NCI-H524 (cell line): ENCODE data around the gene MCOLN2.
"Not testable (repeated sequence)": the region's sequence is repeated elsewhere in the genome, so short reads cannot be mapped to it uniquely, and the experiment has no call there.

Source experiments
- DNase-seq, 2 experiments: peaks; one replicate each; lab custom pipeline; 2025; lab: John Stamatoyannopoulos, UW

Gene MCOLN2

DNA sequence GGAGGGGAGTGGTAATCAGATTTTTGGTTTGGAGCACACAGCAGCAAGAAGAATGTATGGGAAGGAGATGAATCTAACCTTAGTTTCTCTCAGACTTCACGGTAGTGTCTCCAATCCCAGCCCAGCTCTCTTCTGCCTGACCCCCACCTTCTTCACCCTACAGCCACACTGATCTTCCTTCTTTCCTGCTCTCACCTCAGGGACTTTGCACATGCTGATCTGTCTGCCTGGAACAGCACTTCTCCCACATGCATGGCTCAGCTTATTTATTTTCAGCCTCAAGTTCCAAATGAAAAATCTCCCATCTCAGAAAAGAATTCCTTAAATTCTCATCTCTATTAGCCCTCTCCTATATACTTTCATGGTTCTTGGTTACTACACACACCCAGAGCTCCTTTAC, 55.1 kb downstream of the MCOLN2 start:
- no peak for DNase-seq

DNA sequence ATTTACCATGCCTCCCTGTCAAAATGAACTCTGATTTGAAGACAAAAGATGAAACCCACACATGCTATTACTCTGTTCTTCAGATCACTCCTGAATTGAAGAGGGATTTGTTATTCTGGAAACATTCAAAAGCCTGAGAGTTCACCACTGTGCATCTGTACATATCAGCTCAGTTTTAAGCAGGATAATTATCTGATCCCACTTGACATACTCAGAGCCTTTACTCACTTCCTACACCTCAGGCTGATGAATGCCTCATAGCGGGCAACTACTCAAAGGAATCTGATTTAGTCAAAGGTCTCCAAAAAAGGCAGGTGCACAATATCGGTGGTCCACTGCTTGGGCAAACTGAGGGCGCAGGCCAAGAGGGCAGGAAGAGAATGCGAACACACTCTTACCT, 56.4 kb downstream of the MCOLN2 start:
- DNase-seq = peak in 1 of 2 experiments; percentile 35

GRCh38 chr1:84939761-84940160, 57.2 kb downstream of the MCOLN2 start:
- DNase-seq = no peak

DNA sequence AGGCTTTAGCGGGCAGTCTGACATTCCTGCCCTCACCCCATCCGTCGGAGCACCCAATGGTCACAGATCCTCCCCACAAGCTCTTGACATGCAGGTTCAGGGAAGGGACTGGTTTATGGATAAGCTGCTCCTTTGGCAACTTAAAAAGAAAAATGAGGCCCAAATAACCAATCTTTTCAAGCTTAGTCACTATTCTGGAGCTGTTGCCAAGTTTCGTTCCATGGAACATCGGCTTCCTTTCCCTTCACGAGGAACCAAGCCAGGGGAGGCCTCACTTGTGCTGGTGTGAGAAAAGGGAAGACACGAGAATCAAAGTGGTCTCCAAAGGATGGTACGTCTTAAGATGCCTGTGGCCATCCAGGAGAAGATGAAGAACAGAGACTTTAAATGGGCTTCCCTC, 57.8 kb downstream of the MCOLN2 start:
- no peak for DNase-seq

GRCh38 chr1:84936116-84936810, 60.6 kb downstream of the MCOLN2 start:
- DNase-seq = peak; percentile 18 to 66

GRCh38 chr1:84933011-84933611, 63.8 kb downstream of the MCOLN2 start:
- DNase-seq = no peak

DNA sequence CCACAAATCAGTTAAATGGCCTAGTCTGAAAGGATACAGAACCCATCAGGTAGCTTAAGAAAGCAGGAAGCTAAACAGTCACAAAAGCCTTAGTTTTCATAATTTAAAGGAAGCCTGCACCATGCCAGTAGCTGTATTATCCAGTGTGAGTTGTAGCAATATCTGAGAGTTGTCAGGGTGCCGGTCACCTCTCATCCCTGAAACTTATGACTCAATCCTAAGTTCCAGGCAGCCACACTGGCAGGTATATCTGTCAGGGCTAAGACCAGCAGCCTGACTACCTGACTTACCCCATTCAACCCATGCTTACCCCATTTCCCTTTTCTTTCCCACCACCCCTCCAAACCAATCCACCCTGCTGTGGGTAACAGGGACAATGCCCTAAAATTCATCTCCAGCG, 66.1 kb downstream of the MCOLN2 start:
- DNase-seq = no peak

- DNase-seq = no peak
Observed at GRCh38 chr1:84930329-84930728, 66.6 kb downstream of the MCOLN2 start.

DNA sequence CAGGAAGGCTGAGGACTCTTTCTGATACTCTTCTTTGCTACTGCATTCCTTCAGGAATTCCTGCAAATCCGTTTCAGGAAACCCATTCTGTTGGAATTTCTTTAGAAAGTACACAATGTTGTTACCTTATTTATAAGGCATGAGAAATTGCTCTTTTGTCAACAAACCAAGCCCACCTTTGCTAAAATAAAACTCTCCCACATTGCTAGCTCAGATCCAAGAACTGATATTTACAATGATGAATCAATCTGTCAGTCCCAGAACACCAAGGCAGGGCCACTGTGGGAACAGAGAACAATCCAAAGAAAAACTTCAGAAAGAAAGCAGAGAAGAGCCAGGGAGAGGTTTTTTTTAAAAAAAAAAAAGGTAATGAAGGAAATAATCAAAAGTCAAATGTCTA, 67.3 kb downstream of the MCOLN2 start:
- DNase-seq = no peak

DNA sequence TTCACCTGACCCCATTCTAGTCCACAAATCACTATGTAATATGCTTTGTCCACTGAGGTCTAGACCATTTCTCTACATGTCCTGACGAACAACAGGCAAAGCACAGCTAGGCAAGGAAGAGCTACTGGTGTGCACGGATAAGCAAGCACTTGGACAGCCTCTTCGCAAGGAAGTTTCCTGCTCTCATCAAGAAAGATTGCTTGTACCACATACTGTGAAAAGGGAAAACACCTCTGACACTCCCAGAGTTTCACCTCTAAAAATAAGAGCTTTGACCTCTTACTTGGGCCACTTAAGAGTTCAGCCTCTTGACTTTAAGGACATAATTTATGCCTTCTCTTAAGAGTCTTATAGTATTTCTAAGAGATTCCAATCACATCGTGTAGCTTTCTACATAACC, 67.9 kb downstream of the MCOLN2 start:
- no peak for DNase-seq

GRCh38 chr1:84923317-84923716, 73.6 kb downstream of the MCOLN2 start:
- DNase-seq = no peak

DNA sequence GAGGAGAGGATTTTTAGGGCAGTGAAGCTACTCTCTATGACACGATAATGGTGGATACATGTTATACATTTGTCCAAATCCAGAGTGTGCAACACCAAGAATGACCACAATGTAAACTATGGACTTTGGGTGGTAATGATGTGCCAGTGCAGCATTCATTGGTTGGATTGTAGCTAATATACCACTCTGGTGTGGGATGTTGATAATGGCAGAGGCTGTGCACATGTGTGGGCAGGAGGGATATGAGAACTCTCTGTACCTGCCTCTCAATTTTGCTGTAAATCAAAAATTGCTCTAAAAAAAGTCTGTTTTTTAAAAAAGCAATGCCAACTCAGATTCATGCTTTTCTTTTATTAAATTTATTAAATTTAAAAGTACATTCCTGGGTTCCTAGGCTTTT, 76.8 kb downstream of the MCOLN2 start:
- no peak for DNase-seq

GRCh38 chr1:84919461-84919970, 77.4 kb downstream of the MCOLN2 start:
- no peak for DNase-seq

DNA sequence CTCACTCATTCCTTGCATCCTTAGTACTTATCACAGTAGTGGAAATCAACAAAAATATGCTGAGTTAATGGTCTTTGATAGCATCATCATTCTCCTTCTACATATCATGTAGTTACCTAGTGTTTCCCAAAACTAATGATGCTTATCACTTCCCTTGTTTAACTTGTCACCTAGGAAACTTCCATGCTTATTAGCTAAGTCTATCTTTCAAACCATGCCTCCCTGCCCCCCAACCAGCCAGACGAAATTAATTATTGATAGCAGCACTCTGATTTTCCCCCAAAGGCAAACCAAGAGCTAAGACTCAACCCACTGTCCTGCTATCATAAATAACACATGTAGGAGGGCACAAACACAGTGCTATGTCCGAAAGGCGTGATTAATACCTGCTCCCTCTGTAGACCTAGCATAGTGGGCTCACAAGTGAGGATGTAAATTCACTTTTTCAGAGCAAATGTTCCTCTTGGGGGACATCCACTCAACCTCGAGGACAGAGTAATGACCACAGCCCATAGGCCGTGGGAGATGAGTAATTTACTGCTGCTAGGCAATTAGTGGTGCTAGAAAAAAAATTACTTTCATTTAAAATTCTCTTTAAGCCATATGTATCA, 78.1 kb downstream of the MCOLN2 start:
- DNase-seq = no peak

DNA sequence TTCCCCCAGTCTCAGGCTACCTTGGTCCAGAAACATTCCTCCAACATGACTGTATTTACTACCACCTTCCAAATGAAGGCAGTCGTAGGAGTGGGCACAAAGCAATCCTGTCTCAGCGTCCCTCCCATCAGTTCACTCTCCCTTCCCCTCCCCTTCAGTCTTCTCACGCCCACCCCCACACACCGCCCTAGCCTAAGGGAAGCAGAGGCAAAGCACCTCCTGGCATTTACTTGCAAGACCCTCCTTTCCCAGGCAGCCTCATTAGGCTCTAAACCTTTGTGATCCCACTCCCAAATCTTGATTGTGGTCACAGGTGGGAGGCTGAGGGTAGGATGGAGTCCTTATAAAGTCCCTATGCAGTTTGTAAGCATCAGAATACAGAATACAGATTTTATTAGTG, 80.0 kb downstream of the MCOLN2 start:
- DNase-seq = no peak

DNA sequence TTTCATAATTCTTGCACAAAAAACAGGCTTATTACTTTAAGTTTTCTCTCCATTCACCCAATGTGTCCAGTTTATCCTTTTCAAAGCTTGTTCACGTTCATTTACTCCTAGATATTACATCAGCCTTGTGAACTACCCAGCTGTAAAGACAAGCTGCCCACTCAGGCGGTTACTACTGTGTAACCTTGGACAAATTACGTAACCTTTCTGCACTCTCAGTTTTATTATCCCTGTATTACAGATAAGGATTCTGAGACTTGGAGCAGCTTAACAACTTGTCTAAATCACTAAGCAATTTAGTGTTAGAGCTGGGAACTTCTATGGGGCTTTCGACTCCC, 83.4 kb downstream of the MCOLN2 start:
- DNase-seq = no peak

DNA sequence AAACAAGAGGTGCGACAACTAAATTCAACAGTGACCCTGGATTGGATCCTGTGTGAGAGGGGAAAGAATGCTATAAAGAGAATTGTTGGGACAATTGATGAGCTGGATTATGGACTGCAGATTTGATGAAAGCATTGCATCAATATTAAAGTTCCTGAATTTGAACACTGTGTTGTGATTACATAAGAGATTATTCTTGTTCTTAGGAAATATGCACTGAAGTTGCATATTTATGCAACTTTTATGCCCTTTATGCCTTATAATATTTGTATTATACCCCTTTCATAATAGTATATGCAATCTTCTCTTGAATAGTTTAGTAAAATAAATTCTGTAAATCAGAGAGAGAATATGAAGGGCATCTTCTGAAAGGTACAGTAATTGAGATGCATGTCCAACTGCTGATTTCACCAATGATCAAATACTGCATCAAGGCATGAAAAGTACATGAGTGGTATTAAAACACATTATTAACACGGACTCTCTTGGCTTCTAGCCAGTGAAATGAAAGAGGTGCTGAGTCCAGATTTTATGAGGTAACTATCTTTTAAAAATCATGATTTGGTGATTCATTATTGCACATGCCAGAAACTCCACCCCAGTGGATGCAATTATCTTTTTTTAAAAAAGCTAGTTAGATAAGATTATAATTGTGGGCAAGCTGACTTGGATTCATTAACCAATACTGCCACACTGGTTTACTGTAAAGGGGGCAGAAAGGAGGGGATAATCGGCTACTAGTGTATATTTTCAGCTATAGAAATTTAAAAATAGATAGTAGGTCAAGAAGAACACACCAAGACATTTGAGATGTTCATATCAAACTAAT, 84.0 kb downstream of the MCOLN2 start:
- DNase-seq = no peak

DNA sequence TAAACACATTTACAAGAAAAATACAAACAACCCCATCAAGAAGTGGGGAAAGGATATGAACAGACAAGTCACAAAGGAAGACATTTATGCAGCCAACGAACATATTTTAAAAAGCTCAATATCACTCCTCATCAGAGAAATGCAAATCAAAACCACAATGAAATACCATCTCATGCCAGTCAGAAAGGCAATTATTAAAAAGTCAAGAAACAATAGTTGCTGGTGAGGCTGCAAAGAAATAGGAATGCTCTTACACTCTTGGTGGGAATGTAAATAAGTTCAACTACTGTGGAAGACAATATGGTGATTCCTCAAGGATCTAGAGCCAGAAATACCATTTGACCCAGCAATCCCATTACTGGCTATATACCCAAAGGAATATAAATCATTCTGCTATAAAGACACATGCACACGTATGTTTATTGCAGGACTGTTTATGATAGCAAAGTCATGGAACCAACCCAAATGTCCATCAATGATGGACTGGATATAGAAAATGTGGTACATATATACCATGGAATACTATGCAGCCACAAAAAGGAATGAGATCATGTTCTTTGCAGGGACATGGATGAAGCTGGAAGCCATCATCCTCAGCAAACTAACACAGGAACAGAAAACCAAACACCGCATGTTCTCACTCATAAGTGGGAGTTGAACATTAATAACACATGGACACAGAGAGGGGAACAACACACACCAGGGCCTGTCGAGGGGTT, 88.0 kb downstream of the MCOLN2 start:
- not testable (repeated sequence) for DNase-seq

DNA sequence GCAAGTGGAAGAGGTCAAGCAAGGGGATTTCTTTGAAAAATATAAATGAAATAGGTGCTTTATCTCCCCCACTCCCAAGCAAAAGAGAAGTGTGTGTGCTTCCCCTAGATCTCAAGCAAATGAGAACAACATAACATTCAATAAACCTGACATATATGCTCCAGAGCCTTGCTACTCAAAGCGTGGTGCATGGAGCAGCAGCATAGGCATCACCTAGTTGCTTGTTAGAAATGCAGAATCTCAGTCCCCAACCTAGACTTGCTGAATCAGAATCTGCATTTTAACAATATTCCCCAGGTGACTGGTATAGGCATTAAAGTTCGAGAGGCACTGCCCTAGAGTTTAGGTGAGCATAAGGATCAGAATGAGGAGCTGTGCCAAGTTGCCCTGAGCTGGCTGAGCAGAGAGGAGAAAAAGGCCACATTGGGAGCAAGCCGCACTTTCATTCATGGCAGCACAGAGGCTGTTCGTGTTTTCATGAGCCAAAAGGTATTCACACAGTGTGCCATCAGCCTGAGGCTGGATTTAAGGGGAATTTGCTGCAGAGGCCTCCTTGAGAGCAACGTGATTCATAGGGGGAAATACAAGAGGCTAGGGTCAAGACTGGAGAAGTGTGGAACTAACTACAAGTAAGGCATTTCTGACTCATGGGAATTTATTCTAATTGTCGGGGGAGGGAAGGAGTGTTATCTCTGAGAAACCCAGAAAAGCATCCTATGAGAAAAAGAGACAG, 89.7 kb downstream of the MCOLN2 start:
- DNase-seq = no peak

GRCh38 chr1:84902727-84903126, 94.2 kb downstream of the MCOLN2 start:
- not testable (repeated sequence) for DNase-seq

DNA sequence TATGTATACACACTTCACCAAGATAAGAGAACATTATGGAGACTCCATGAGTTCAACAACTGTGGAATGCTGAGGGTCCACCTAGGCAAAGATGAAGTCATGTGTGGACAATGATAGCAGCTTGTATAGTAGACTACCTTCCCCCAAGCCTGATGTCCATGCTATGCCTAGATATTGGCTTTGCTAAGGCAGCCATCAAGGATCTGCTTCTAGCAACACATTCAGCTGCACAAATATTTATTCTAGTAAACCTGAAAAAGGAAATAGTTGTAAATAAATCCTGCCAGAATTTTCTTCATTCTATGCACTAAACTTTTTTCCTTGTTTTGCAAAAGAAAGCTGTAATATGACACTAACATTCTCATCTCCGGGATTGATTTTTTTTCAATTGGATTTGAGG, 96.9 kb downstream of the MCOLN2 start:
- no peak for DNase-seq
